ENCODE measurements around the gene TCTN3. TPM values are rescaled to one million over a fixed set of nuclear protein-coding genes. Genes with fewer than 3 reads are reported as not detected.
A peak's percentile ranks its signal among the peaks of the same experiment; 100 is the strongest.

TCTN3 gene
- total RNA-seq, 3 donors from 2014 or later, result 20.7 to 35.4 (median 31.6) TPM

DNA sequence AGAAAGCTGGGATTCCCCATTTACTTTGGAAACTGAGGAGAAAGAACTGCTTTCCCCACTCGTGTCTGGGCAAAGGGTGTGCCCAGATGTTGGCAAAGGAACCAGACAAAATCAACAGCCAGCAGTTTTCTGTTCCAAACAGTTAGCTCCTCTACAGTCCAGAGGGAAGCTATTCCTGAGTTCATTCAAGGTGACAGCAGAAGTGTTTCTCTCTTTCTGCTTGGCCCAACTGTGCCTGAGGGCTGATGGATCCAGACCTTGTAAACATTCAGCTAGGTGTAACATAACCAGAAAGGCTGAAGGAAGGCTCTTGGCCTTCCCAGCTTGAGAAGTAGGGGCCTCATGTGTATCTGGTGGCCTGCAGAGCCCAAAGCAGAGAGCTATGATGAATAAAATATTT is 30.2 kb downstream of the TCTN3 start:
- ATAC-seq, result no peak
- H3K4me1 ChIP-seq (ENCODE audit: low read depth), result no peaks in the 10 kb centered on the region
- H3K9me3 ChIP-seq, result no peaks in the 10 kb centered on the region
- TF ChIP-seq, protein P1, sequence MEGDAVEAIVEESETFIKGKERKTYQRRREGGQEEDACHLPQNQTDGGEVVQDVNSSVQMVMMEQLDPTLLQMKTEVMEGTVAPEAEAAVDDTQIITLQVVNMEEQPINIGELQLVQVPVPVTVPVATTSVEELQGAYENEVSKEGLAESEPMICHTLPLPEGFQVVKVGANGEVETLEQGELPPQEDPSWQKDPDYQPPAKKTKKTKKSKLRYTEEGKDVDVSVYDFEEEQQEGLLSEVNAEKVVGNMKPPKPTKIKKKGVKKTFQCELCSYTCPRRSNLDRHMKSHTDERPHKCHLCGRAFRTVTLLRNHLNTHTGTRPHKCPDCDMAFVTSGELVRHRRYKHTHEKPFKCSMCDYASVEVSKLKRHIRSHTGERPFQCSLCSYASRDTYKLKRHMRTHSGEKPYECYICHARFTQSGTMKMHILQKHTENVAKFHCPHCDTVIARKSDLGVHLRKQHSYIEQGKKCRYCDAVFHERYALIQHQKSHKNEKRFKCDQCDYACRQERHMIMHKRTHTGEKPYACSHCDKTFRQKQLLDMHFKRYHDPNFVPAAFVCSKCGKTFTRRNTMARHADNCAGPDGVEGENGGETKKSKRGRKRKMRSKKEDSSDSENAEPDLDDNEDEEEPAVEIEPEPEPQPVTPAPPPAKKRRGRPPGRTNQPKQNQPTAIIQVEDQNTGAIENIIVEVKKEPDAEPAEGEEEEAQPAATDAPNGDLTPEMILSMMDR (IDR thresholded peaks at IDR 0.05), result no peak
- intact Hi-C loops (cut with DNase I, micrococcal nuclease), result no loop called here
- no peak overlapping the region for H3K4me3 ChIP-seq
- no peak for DNase-seq
- no peaks in the 10 kb centered on the region for H3K36me3 ChIP-seq (ENCODE audit: low read depth)

DNA sequence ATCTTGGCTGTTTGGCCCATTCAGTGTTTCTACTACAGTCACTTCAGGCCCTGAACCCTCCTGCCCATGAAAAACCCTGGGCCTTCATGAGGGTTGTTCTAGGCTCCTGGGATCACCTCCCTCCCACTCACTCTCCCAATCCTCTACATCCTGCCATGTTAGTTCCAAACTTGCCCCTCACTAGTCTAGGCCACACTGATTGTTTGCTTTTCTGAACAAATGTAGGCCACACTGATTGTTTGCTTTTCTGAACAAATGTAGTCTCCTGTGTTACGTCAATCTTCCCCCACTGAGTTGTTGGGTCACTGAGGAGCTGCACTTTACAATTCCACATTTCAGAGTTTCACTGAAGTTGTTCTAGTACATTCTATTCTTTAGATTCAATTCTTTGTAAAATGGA is 31.9 kb downstream of the TCTN3 start:
- intact Hi-C loops (cut with DNase I, micrococcal nuclease), result no loop called here
- Histone ChIP-seq H3K36me3 (ENCODE audit: low read depth) (no peaks in the 10 kb centered on the region), H3K9me3 (no peaks in the 10 kb centered on the region), H3K4me1 (ENCODE audit: low read depth) (no peaks in the 10 kb centered on the region), H3K4me3 (no peak overlapping the region)
- TF ChIP-seq, protein P1 (IDR thresholded peaks at IDR 0.05), result no peak
- no peak for DNase-seq
- no peak for ATAC-seq

DNA sequence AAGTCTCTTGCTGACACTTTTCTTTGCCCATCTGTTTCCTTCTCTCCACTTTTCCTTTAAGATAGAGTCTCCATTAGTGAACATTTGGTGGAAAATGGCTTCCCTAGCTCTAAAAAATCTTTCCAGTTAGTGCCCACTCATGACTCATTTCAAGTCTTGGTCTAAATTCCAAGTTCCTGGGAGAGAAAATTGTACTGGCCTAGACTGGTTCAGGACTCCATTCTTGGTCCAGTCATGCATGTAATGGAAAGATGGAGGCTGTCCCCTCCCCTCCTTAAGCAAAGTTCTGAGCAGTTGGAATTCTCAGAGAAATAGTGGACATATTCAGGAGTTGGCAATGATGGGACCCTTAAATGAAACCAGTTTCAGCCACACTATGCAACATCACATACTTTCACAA is 33.4 kb downstream of the TCTN3 start:
- DNase-seq (no peak), ATAC-seq (no peak)
- H3K4me3 ChIP-seq, result no peak overlapping the region
- no peaks in the 10 kb centered on the region for H3K9me3 ChIP-seq
- no peaks in the 10 kb centered on the region for H3K4me1 ChIP-seq (ENCODE audit: low read depth)
- TF ChIP-seq, protein P1 (IDR thresholded peaks at IDR 0.05), result no peak
- no peaks in the 10 kb centered on the region for H3K36me3 ChIP-seq (ENCODE audit: low read depth)
- intact Hi-C loops (cut with DNase I, micrococcal nuclease), result no loop called here

DNA sequence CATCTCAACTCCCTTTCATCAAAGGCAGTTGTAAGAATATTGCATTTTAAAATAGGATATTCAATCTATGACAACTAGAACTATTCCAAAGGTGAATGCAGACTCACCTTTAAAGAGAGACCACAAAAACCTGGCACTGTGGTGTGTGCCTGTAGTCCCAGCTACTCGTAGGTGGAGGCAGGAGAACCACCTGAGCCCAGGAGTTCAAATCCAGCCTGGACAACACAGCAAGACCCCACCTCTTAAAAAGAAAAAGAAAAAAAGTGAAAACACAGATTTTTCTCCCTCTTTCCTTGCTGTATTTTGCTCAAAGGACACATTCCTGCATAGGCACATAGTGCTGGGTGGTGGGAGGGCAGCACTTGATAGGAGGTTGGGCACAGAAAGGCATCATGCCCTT is 36.5 kb downstream of the TCTN3 start:
- ATAC-seq, result no peak
- intact Hi-C loops (cut with DNase I, micrococcal nuclease), result no loop called here
- TF ChIP-seq, protein P1 (IDR thresholded peaks at IDR 0.05), result no peak
- no peak overlapping the region for H3K4me3 ChIP-seq
- no peak for DNase-seq
- H3K4me1 ChIP-seq (ENCODE audit: low read depth), result no peaks in the 10 kb centered on the region
- no peaks in the 10 kb centered on the region for H3K36me3 ChIP-seq (ENCODE audit: low read depth)
- no peaks in the 10 kb centered on the region for H3K9me3 ChIP-seq

DNA sequence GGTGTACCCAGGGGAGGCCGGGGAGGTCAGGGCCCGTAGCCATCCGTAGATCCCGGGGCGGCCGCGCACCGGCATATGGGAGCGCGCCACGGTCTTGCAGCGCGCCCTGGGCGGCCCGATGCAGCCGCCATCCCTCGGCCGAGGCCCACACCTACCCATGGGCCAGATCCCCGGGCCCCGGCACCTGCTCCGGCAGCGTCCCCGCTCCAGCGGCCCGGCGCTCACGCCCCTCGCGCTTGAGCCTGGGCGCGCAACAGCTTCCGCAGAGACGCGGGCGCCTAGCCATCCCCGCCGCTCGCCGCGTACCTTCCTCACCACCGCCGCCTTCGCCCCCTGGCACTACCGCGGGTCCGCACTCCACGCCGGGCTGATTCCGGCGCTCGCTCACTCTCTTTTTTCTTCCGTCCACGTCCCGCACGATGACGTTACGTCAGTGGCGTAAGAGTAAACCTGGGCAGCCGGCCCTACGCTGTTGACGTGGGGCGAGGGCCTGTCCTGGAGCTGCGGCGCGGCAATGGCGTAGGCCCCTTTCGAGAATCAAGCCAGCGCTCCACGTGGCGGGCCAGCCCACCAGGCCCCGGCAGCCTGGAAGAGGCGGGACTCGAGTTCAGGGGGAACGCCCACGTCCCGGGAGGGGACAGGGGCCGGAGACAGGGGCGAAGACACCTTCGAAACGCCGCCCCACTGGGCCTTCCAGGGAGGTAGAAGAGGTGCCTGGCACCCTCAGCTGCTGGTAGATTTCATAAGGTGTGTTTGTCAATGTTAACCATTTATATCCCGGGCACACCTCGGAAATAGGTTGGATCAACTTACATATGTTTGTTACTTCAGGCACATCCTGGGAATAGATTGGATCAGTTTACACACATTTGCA is 37.2 kb downstream of the TCTN3 start, which contains the start of gene ALDH18A1:
TSS of gene ALDH18A1 (minus strand) at position 421 of the 874 bp plus-strand sequence. CDS start 3,334 bp downstream, outside the sequence.
- Histone ChIP-seq H3K4me3 (peak within 1 kb of the TSS; percentile 52), H3K4me1 (ENCODE audit: low read depth) (no peaks in the 10 kb centered on the region), H3K36me3 (ENCODE audit: low read depth) (no peaks in the 10 kb centered on the region), H3K9me3 (no peaks in the 10 kb centered on the region)
- intact Hi-C loops (cut with DNase I, micrococcal nuclease), result no loop called here
- DNase-seq, result peak; percentile 96 to 97 (median 96)
- TF ChIP-seq, protein P1 (IDR thresholded peaks at IDR 0.05), result no peak
- peak; percentile 97 for ATAC-seq
